HG03565 (cell line): ENCODE measurements around the gene FAM9C.
"Not testable (repeated sequence)": the region's sequence is repeated elsewhere in the genome, so short reads cannot be mapped to it uniquely, and the experiment has no call there.

ENCODE experiments used
- ATAC-seq: cut with Tn5 transposase; IDR thresholded peaks from one replicate; pipeline ENCODE4 v1.9.1; 2021; ENCODE audit warnings: mild to moderate bottlenecking, moderate library complexity; ENCODE audit not compliant: unreplicated experiment

The FAM9C gene

GRCh38 chrX:13076176-13076961, 31.9 kb upstream of the FAM9C start:
- ATAC-seq = peak; percentile 46

DNA sequence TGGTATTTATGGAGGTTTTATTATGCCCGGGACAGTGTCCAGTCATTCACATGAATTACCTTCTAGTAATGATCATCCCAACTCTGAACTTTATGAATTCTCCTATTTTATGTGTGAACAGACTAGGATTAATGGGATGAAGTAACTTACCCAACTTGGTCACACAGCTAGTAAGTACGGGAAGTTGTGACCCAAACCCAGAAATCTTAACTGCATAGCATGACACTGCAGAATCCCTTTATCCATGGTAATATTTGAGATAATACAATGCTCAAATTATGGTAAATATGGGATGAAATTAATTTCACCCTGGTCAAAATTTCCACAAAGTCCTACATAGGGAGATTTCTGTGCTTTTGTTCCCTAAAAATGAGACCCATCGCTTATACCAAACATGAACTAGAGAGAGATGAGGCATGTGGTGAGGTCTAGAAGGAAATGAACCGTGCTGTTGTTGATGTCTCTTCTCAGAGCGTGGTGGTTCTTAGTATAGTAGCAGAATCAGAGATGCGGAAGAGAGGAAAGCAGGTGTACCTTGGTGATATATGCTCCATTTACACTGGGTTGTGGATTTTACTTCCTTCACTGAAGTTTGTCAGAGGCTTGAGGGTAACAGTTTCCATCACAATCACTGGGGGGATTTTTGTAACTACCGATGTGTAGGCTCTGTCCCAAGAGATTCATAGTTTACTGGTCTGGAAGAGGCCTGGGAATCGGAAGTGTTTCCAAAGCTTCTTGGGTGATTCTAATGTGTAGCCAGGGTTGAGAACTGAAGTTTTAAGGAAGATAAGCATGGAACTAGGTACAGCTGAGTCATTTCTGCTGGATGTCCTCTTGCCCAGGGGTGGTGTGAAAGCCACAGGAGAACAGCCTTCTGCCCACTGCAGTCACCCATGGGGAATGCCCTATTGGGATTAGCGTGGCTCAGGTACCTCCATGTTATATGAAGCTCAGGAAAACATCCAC, 30.2 kb upstream of the FAM9C start:
- peak; percentile 74 for ATAC-seq

DNA sequence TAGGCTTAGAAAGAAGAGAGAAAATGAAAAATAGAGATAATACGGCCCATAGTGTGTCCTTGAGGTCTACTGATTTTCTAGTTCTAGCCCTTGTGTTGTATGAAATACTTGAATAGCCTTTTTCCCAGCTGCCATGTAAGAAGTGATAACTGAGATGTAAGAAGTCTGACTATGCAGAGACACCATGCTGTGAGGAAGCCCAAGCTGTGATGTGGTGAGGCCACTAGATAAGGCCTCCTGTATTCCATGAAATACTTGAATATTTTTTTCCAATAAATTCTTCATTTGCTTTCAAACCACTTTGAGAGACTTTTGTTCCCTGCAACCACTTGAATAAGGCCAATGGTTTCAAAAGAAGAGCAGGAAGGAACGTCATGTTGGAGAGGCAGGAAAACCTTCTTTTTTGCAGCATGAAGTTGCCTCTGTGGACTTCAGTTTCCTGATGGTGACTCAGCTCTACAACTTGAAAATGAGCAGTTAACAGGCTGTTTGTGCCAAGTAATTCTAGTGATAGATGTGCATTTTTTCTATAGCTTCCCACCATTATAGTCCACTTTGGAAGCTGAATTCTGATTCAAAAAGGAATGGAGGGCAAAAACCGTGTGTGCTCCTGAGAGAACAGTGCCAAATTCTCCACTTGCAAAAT, 25.5 kb upstream of the FAM9C start:
- ATAC-seq = no peak

DNA sequence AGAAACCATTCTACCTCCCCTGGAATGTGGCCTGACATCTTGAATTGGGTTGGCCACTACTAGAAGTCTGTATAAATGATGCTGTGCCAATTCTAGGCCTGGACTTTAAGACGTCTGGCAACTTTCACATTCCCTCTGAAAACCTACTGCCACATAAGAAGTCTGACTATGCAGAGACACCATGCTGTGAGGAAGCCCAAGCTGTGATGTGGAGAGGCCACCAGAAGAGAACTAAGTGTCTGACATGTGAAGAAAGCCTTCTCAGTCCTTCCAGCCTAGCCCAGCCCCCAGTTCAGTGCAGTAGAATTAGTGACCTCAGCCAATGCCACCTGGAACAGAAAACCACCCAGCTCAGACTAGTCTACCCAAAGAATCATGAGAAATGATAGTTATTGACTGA, 24.2 kb upstream of the FAM9C start:
- ATAC-seq = no peak

- ATAC-seq = no peak
Observed at GRCh38 chrX:13067773-13068172, 23.4 kb upstream of the FAM9C start.

DNA sequence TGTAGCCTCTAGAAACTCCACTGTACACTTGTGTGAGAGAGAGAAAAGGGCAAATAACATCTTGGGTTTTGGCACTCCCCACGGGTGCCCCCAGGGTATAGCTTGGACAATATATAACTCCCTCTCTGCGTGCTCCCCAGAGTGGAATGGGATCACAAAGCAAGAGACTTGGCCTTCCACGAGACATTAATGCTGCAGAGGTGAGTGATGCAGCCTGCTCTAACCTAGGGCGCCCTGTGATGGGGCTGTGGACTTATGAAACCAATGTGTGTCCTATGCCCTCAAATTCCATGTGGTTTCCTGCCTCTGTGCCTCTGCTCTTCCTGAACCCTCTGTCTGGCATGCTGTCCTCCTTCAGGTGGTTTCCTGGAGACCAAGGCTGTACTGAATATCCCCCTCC, 22.0 kb upstream of the FAM9C start:
- ATAC-seq = no peak

DNA sequence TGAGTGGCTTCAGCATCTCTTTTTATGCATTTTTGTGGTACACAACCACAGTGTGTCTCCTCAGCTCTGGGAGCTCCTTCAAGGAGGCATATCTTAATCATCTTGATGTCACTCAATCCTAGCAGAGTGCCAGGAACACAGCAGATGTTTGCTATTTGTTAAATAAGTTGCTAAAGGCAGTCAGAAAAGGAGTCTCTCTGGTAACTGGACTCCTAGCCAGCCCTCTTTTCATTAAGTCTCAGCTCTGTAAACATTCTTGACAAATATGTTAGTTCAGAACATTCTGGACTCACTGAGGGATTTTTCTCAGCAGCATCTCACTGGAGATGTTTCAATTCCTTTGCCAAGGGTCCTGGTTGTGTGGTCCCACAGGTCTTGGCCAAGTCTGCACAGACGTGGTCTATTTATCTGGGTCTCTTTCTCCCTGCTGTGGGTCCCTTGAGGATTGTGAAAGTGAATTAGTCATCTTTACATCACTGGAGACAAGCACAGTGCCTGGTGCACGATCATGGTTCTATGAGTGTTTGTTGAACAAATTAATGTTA, 20.3 kb upstream of the FAM9C start:
- no peak for ATAC-seq

DNA sequence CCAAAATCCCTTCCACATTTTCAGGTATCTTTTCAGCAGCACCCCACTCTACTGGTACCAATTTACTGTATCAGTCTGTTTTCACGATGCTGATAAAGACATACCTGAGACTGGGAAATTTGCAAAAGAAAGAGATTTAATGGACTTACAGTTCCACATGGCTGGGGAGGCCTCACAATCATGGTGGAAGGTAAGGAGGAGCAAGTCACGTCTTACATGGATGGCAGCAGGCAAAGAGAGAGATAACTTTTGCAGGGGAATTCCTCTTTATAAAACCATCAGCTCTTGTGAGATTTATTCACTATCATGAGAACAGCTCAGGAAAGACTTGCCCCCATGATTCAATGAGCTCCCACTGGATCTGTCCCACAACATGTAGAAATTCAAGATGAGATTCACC, 18.7 kb upstream of the FAM9C start:
- not testable (repeated sequence) for ATAC-seq

DNA sequence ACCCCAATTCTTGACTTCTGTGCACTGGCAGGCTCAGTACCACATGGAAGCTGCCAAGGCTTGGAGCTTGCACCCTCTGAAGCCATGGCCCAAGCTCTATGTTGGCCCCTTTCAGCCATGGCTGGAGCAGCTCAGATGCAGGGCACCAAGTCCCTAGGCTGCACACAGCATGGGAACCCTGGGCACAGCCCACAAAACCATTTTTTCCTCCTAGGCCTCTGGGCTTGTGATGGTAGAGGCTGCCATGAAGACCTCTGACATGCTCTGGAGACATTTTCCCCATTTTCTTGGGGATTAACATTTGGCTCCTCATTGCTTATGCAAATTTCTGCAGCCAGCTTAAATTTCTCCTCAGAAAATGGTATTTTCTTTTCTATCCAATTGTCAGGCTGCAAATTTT, 17.9 kb upstream of the FAM9C start:
- not testable (repeated sequence) for ATAC-seq

DNA sequence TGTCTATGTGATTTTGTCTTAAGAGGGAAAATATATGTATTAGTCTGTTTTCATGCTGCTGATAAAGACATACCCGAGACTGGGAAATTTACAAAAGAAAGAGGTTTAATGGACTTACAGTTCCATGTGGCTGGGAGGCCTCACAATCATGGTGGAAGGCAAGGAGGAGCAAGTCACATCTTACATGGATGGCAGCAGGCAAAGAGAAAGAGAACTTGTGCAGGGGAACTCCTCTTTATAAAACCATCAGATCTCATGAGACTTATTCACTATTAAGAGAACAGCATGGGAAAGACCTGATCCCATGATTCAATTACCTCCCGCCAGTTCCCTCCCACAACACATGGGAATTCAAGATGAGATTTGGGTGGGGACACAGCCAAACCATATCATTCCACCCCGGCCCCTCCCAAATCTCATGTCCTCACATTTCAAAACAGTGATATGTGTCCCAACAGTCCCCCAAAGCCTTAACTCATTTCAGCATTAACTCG, 16.8 kb upstream of the FAM9C start:
- not testable (repeated sequence) for ATAC-seq

DNA sequence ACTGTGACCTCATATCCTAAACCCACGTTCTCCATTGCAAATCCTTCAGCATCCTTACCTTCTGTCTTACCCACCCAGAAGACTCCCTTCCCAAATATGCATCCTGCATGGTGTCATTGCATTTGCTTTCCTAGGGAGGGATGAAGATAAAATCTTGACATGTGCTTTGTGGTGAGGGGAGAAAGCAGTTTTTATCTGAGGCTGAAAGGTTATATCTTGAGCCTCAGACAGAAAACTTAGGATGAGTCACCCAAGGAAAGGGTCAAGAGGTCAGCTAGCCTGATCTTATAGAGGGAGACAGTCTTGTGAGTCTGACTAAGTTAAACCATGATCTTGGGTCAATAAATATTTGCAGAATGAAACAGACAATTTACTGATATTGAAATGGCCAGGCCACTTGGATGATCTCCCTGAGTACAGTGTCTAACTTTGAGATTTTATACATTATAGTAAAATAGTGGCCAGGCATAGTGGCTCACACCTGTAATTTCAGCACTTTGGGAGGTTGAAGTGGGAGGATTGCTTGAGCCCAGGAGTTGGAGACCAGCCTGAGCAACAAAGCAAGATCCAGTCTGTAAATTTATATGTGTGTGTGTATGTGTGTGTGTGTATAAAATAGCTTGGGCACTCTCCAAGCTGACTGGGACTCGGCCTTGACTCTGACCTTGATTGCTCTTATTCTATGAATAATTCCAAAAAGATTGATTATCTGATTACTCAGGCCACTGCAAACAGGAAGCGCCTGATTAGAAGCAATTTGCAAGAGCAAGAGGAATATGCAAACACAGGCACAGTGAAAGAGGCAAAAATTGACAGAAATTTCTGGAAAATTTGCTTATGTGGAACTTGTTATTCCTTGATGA, 15.4 kb upstream of the FAM9C start:
- no peak for ATAC-seq

GRCh38 chrX:13055486-13055885, 11.1 kb upstream of the FAM9C start:
- no peak for ATAC-seq

DNA sequence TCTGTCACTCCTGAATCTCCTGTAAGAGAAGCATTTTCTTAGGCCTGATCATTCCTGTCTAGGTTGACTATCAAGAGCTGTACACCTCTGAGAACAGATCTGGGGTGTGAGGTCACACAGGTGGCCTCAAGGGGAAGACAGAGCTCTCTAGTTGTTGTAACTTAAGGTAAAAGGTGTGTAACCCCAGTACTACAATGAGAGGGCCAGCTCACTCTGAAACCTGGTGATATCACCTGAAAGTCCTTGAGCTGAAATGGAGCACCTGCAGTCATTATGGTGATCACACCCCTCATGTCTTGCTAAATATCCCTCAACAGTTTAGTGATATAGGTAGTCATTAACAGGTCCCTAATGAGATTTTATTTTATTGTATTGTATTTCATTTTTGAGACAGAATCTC, 8.8 kb upstream of the FAM9C start:
- ATAC-seq = no peak

DNA sequence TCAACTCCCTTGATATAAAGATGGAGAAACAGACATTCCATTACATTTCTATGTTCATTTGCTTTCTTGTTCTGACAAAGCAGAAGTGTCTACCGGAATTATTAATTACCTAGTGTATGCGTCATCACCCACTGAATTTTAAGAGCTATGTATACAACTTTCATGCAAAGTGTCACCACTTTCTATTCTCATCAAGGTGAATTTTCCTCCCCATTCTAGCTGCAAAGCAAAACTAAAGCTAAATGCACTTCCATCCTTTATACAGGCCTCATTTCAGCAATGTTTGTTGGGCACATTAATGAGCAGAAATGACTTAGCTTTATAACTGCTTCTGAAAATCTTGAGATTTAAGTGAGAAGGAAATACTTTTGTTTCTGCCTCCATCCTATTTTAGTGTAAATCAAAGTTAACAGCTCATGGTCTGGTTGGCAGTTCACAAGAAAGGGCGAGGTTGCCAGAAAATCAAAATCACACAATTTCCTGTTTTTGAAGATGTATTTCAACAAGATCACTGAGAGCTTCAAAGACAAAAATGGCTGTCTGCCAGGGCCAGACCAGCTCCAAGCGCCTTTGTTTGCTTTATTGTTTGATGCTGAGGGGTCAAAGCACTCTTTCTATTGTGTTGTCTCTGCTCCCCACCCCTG, 7.2 kb upstream of the FAM9C start:
- peak; percentile 64 for ATAC-seq

GRCh38 chrX:13051167-13051528, 6.7 kb upstream of the FAM9C start:
- ATAC-seq = no peak

- ATAC-seq = no peak
Observed at GRCh38 chrX:13050151-13050550, 5.7 kb upstream of the FAM9C start.

- ATAC-seq = no peak
Observed at GRCh38 chrX:13048280-13048679, 3.9 kb upstream of the FAM9C start.

- ATAC-seq = no peak
Observed at GRCh38 chrX:13047759-13048158, 3.3 kb upstream of the FAM9C start.

- no peak for ATAC-seq
Observed at GRCh38 chrX:13046141-13046855, 1.9 kb upstream of the FAM9C start.
